ENCODE data around the gene SPRED1. TPM values are rescaled to one million over a fixed set of nuclear protein-coding genes. Genes with fewer than 3 reads are reported as not detected.

Gene SPRED1
- total RNA-seq (2022) (26.4 and 28.1 TPM in 2 replicates), Bru-seq, nascent RNA (percentile 91 among the genes with signal in this experiment), BruChase-seq, experiment 1, labeled RNA remaining after a 6-hour chase (percentile 84 among the genes with signal in this experiment), BruChase-seq, experiment 2, labeled RNA remaining after a 2-hour chase (percentile 85 among the genes with signal in this experiment)
- long read RNA-seq, full-length matches to known transcripts = 51 of 60 reads
- long read RNA-seq, partial matches to known transcripts = 0 of 60 reads
- long read RNA-seq, other reads (novel, unspliced or antisense) = 9 of 60 reads

GRCh38 chr15:38252481-38253350, at the start of gene SPRED1:
Gene SPRED1 (plus strand): TSS chr15:38252836. CDS start chr15:38253186, 350 bp downstream.
- peak within 1 kb of the TSS; percentile 83 for H3K4me3 Mint-ChIP-seq (ENCODE audit: unreplicated experiment)
- peak within 1 kb of the TSS; percentile 90 for H3K27ac Mint-ChIP-seq (ENCODE audit: low read depth, unreplicated experiment)
- peaks cover 19% of the 10 kb centered on the region for H3K4me1 Mint-ChIP-seq (ENCODE audit: insufficient read depth, unreplicated experiment)
- H3K36me3 Mint-ChIP-seq (ENCODE audit: insufficient read depth, unreplicated experiment) = peaks cover 11% of the 10 kb centered on the region
- intact Hi-C loops (cut with micrococcal nuclease) = loop anchor here (1.0 to 2.0 kb wide), 2 partner anchors 123 to 250 kb away; no protein-coding TSS in a partner anchor
- CTCF ChIA-PET = interaction anchor here (0.6 to 3.0 kb wide), 18 partner anchors 9 to 1138 kb away, joined by 3 to 16 read pairs (median 4); no protein-coding TSS in a partner anchor
- POLR2A ChIA-PET = interaction anchor here (0.6 to 5.4 kb wide), 37 partner anchors 9 to 1152 kb away, joined by 3 to 188 read pairs (median 6); partner anchors contain the start of genes FAM98B and MEIS2
- DNase-seq (ENCODE audit: unreplicated experiment) = peak; percentile 56
- no peak for TF ChIP-seq CTCF (IDR thresholded peaks at IDR 0.05; ENCODE audit: unreplicated experiment)
- H3K9me3 Mint-ChIP-seq (ENCODE audit: unreplicated experiment) = no peaks in the 10 kb centered on the region
- no peaks in the 10 kb centered on the region for H3K27me3 Mint-ChIP-seq (ENCODE audit: insufficient read depth, unreplicated experiment)
- no TSS peak for BruUV-seq (replicated peaks)

GRCh38 chr15:38205526-38206272, 46.9 kb upstream of the SPRED1 start:
- CTCF ChIA-PET = interaction anchor here (0.6 to 1.0 kb wide), 2 partner anchors 154 to 169 kb away, joined by 3 read pairs; no protein-coding TSS in a partner anchor

GRCh38 chr15:38207621-38208020, 45.0 kb upstream of the SPRED1 start:
- no peaks in the 10 kb centered on the region for H3K27me3 Mint-ChIP-seq (ENCODE audit: insufficient read depth, unreplicated experiment)
- H3K27ac Mint-ChIP-seq (ENCODE audit: low read depth, unreplicated experiment) = no peak overlapping the region
- H3K9me3 Mint-ChIP-seq (ENCODE audit: unreplicated experiment) = no peaks in the 10 kb centered on the region
- peak; percentile 38 for DNase-seq (ENCODE audit: unreplicated experiment)
- BruUV-seq (replicated peaks) = no TSS peak
- no peaks in the 10 kb centered on the region for H3K36me3 Mint-ChIP-seq (ENCODE audit: insufficient read depth, unreplicated experiment)
- intact Hi-C loops (cut with micrococcal nuclease) = no loop called here
- ChIA-PET CTCF (interaction anchor here (0.5 to 0.7 kb wide), 3 partner anchors 20 to 327 kb away, joined by 3 to 4 read pairs (median 4); no protein-coding TSS in a partner anchor), POLR2A (interaction anchor here (0.7 to 4.0 kb wide), 8 partner anchors 8 to 135 kb away, joined by 3 to 24 read pairs (median 4); partner anchors contain the start of gene SPRED1)
- no peak overlapping the region for H3K4me3 Mint-ChIP-seq (ENCODE audit: unreplicated experiment)
- TF ChIP-seq CTCF (IDR thresholded peaks at IDR 0.05; ENCODE audit: unreplicated experiment) = no peak
- peaks cover 8% of the 10 kb centered on the region for H3K4me1 Mint-ChIP-seq (ENCODE audit: insufficient read depth, unreplicated experiment)

More at GRCh38 chr15:38205526-38206272, 46.9 kb upstream of the SPRED1 start:
- no peaks in the 10 kb centered on the region for H3K27me3 Mint-ChIP-seq (ENCODE audit: insufficient read depth, unreplicated experiment)
- TF ChIP-seq CTCF (IDR thresholded peaks at IDR 0.05; ENCODE audit: unreplicated experiment) = no peak
- H3K4me3 Mint-ChIP-seq (ENCODE audit: unreplicated experiment) = no peak overlapping the region
- no TSS peak for BruUV-seq (replicated peaks)
- DNase-seq (ENCODE audit: unreplicated experiment) = no peak
- no peak overlapping the region for H3K27ac Mint-ChIP-seq (ENCODE audit: low read depth, unreplicated experiment)
- no peaks in the 10 kb centered on the region for H3K9me3 Mint-ChIP-seq (ENCODE audit: unreplicated experiment)
- H3K4me1 Mint-ChIP-seq (ENCODE audit: insufficient read depth, unreplicated experiment) = peaks cover 8% of the 10 kb centered on the region
- intact Hi-C loops (cut with micrococcal nuclease) = no loop called here
- POLR2A ChIA-PET = interaction anchor here (1.3 to 4.0 kb wide), 4 partner anchors 12 to 47 kb away, joined by 4 to 24 read pairs (median 12); partner anchors contain the start of gene SPRED1
- H3K36me3 Mint-ChIP-seq (ENCODE audit: insufficient read depth, unreplicated experiment) = no peaks in the 10 kb centered on the region

Measured in MCF 10A (cell line).